Gastroesophageal sphincter (tissue), 4 donors: Measurements from ENCODE around the gene NKD1. TPM values are rescaled to one million over a fixed set of nuclear protein-coding genes. Genes with fewer than 3 reads are reported as not detected.

Source experiments
- ATAC-seq: fragments of 150-250 bp; one replicate; pipeline ENCODE4 v1.9.1; 2016; ENCODE audit warnings: mild to moderate bottlenecking, moderate library complexity
- H3K27ac ChIP-seq, 4 donors: fragments of 200-600 bp; sonication (generic) in 3 of 4; 1 replicate in 3 of 4; 2 replicates in 1 of 4; pipeline ENCODE4 v1.5.1; 2016 to 2019
- H3K27me3 ChIP-seq: fragments of 200-600 bp; sonication (generic); one replicate; pipeline ENCODE4 v1.5.1; 2019
- H3K36me3 ChIP-seq, 2 donors: fragments of 200-600 bp; sonication (generic); one replicate each; pipeline ENCODE4 v1.5.1; 2019; ENCODE audit warnings: control low read depth in 1 of 2
- H3K4me1 ChIP-seq, 3 donors: fragments of 200-600 bp; sonication (generic); 1 replicate in 2 of 3; 2 replicates in 1 of 3; pipeline ENCODE4 v1.5.1; 2016 to 2019; ENCODE audit warnings: control low read depth in 2 of 3
- H3K4me3 ChIP-seq, 2 donors: fragments of 200-600 bp; sonication (generic); one replicate each; pipeline ENCODE4 v1.5.1; 2019; ENCODE audit warnings: mild to moderate bottlenecking in 1 of 2, moderate library complexity in 1 of 2
- H3K9me3 ChIP-seq, 3 donors: fragments of 200-600 bp; sonication (generic); one replicate each; pipeline ENCODE4 v1.5.1; 2017 to 2019; ENCODE audit warnings: control low read depth in 2 of 3
- EP300 ChIP-seq: sonication (generic); formaldehyde crosslinking; IDR thresholded peaks from one replicate; pipeline ENCODE4 v1.6.1; 2017; ENCODE audit warnings: antibody characterized with exemption, mild to moderate bottlenecking
- POLR2A ChIP-seq, 2 donors: fragments of 450-650 bp; IDR thresholded peaks; one replicate each; pipeline ENCODE4 v1.6.1; 2017; ENCODE audit warnings: antibody characterized with exemption in 2 of 2, mild to moderate bottlenecking in 2 of 2, moderate library complexity in 1 of 2
- POLR2AphosphoS5 ChIP-seq: sonication (generic); formaldehyde crosslinking; IDR thresholded peaks from one replicate; pipeline ENCODE4 v1.6.1; 2017; ENCODE audit warnings: antibody characterized with exemption
- WGBS, 2 donors: methylation state at CpG; one replicate each; pipeline ENCODE4 v1.1.5; 2018; ENCODE audit warnings: low coverage in 1 of 2; 5-methylcytosine and 5-hydroxymethylcytosine counted together
- total RNA-seq, 4 donors: library from RNA; depleted of rRNA; stranded (reverse); fragments of >200 nt; gene quantifications; one replicate each; pipeline ENCODE4 v1.1.0, GENCODE V29; 2016
- TF ChIP-seq, protein P1 (sequence below), 4 experiments: fragments of 200-600 bp in 2 of 4; fragments of 450-650 bp in 2 of 4; sonication (generic) in 1 of 4; IDR thresholded peaks; one replicate each; pipeline ENCODE4 v1.5.1; 2017 to 2019; ENCODE audit warnings: antibody characterized with exemption in 4 of 4, mild to moderate bottlenecking in 2 of 4, moderate library complexity in 2 of 4

Gene NKD1
- total RNA-seq, 4 donors from 2014 or later: 27.7 to 69.2 (median 48.7) TPM

DNA sequence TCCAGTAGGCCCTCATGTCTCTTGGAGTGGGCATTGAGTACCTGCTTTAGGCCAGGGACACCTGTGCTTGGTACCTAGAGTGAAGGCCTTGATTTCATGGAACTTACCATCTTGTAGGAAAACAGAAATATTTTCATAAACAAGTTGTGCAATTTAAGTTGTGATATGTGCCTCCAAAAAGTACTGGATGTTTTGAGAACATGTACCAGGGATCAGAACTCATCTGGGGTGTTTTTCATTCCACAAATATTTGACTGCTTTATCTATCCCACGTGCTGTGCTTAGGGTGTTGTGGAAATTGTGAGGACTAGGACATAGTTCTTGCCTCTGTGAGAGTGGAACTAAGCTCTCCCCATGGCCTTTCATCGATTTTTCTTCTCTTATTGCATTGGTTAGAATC lies 8.8 kb downstream of the NKD1 start:
- H3K4me1 ChIP-seq: peaks cover 0 to 83% (median 9%) of the 10 kb centered on the region in 3 donors
- no peak for ATAC-seq
- no peaks in the 10 kb centered on the region for H3K9me3 ChIP-seq
- H3K36me3 ChIP-seq: peaks cover 0 to 48% of the 10 kb centered on the region in 2 donors
- TF ChIP-seq POLR2A (IDR thresholded peaks at IDR 0.05) (no peak), POLR2AphosphoS5 (no peak), EP300 (no peak)
- TF ChIP-seq, protein P1, sequence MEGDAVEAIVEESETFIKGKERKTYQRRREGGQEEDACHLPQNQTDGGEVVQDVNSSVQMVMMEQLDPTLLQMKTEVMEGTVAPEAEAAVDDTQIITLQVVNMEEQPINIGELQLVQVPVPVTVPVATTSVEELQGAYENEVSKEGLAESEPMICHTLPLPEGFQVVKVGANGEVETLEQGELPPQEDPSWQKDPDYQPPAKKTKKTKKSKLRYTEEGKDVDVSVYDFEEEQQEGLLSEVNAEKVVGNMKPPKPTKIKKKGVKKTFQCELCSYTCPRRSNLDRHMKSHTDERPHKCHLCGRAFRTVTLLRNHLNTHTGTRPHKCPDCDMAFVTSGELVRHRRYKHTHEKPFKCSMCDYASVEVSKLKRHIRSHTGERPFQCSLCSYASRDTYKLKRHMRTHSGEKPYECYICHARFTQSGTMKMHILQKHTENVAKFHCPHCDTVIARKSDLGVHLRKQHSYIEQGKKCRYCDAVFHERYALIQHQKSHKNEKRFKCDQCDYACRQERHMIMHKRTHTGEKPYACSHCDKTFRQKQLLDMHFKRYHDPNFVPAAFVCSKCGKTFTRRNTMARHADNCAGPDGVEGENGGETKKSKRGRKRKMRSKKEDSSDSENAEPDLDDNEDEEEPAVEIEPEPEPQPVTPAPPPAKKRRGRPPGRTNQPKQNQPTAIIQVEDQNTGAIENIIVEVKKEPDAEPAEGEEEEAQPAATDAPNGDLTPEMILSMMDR (IDR thresholded peaks at IDR 0.05): no peak
- H3K4me3 ChIP-seq: no peak overlapping the region
- H3K27me3 ChIP-seq: no peaks in the 10 kb centered on the region
- WGBS, 2 donors: 33 to 73% methylated on average over 1 to 2 of the region's 2 CpGs
- H3K27ac ChIP-seq: peak overlapping the region in 3 of 4 donors; percentile 18 to 92 (median 87)

- Histone ChIP-seq H3K9me3 (no peaks in the 10 kb centered on the region), H3K4me1 (peaks cover 0 to 68% (median 9%) of the 10 kb centered on the region in 3 donors), H3K36me3 (peaks cover 0 to 67% of the 10 kb centered on the region in 2 donors), H3K27ac (no peak overlapping the region), H3K4me3 (no peak overlapping the region), H3K27me3 (no peaks in the 10 kb centered on the region)
- no peak for TF ChIP-seq POLR2AphosphoS5
- TF ChIP-seq POLR2A (IDR thresholded peaks at IDR 0.05): no peak
- TF ChIP-seq EP300: no peak
- TF ChIP-seq, protein P1 (IDR thresholded peaks at IDR 0.05): no peak
- WGBS, 2 donors: 80 to 92% methylated on average over 1 of the region's 1 CpG
- ATAC-seq: no peak
These were observed 10.7 kb downstream of the NKD1 start for GRCh38 chr16:50558913-50559312.

DNA sequence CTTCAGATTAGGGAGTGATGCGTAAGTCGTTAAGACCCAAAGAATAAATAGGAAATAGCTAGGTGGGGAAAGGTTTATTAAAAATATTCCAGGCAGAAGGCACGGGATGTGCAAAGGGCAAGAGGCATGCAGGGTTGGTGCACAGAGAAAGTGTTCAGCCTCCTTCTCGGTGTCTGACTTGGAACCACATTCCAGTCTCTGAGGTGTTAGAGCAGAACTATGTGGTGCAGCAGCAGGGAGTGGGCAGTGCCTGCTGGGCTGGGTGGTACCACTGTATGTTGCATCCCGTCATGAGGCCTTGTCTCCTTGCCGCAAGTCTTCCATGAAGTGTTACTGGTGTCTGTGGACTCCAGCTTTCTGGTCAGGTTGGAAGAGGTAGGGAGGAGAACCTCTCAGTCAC lies 11.1 kb downstream of the NKD1 start:
- H3K4me1 ChIP-seq: peaks cover 0 to 68% (median 10%) of the 10 kb centered on the region in 3 donors
- no peak for TF ChIP-seq POLR2AphosphoS5
- TF ChIP-seq POLR2A (IDR thresholded peaks at IDR 0.05): no peak
- TF ChIP-seq EP300: no peak
- TF ChIP-seq, protein P1 (IDR thresholded peaks at IDR 0.05): no peak

DNA sequence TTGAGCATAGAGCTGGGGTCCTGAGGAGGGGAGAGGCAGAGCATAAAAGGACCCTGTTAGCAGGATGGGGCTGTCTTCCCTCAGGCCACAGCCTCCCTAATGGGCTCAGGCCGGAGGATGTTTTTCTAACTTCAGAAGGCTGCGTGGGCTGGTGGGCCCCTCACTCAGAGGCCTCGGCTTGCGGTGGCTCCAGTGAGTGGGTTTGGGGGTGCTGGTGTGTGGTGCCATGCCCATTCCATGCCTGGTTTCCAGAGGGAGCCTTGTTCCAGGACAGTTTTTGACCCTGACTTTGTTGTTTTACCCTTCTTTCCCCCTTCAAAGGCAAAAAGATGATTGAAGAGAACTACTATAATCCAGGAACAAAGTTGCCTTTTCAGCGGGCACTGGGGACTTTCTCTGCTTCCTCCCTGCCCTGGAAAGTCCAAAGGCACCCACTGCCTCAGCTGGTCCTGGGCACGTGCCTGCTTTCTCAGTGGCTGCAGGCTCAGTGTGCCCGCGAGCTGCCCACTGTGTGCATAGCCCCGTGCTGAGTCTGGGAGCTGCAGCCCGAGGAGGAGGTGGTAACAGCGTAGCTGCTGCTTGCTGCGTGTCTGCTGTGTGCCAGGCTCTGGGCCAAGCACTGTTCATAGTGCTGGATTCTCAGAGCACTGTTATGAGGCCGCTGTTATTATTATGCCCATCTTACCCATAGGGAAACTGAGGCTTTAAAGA lies 11.8 kb downstream of the NKD1 start:
- TF ChIP-seq POLR2A (IDR thresholded peaks at IDR 0.05) (no peak), EP300 (no peak), POLR2AphosphoS5 (no peak)
- TF ChIP-seq, protein P1 (IDR thresholded peaks at IDR 0.05): no peak
- Histone ChIP-seq H3K27ac (peak overlapping the region in 2 of 4 donors; percentile 2 to 25), H3K27me3 (no peaks in the 10 kb centered on the region), H3K36me3 (peaks cover 0 to 69% of the 10 kb centered on the region in 2 donors), H3K4me1 (peaks cover 0 to 66% (median 11%) of the 10 kb centered on the region in 3 donors), H3K9me3 (no peaks in the 10 kb centered on the region), H3K4me3 (no peak overlapping the region)
- ATAC-seq: no peak
- 70 to 85% methylated on average over 2 to 6 of the region's 13 CpGs for WGBS, 2 donors

More for the DNA sequence above, 11.1 kb downstream of the NKD1 start:
- Histone ChIP-seq H3K27ac (peak overlapping the region in 2 of 4 donors; percentile 2 to 25), H3K36me3 (peaks cover 0 to 69% of the 10 kb centered on the region in 2 donors), H3K27me3 (no peaks in the 10 kb centered on the region), H3K9me3 (no peaks in the 10 kb centered on the region), H3K4me3 (no peak overlapping the region)
- no peak for ATAC-seq
- WGBS, 2 donors: 85 to 95% methylated on average over 3 to 4 of the region's 6 CpGs
